Stimulated activated CD4-positive, alpha-beta T cell treated with anti-CD3 and anti-CD28 coated beads, Interleukin-15, amount 100 ng/mL, for 1 hour (primary cell): Measurements from ENCODE around the gene AKT1.
"Not testable (repeated sequence)": the region's sequence is repeated elsewhere in the genome, so short reads cannot be mapped to it uniquely, and the experiment has no call there.

Experiments
- DNase-seq, 2 donors: peaks; one replicate each; pipeline ENCODE4 v3.0.0-alpha.2; 2020; ENCODE audit warnings: low read depth in 1 of 2, low spot score in 1 of 2

Gene AKT1

DNA sequence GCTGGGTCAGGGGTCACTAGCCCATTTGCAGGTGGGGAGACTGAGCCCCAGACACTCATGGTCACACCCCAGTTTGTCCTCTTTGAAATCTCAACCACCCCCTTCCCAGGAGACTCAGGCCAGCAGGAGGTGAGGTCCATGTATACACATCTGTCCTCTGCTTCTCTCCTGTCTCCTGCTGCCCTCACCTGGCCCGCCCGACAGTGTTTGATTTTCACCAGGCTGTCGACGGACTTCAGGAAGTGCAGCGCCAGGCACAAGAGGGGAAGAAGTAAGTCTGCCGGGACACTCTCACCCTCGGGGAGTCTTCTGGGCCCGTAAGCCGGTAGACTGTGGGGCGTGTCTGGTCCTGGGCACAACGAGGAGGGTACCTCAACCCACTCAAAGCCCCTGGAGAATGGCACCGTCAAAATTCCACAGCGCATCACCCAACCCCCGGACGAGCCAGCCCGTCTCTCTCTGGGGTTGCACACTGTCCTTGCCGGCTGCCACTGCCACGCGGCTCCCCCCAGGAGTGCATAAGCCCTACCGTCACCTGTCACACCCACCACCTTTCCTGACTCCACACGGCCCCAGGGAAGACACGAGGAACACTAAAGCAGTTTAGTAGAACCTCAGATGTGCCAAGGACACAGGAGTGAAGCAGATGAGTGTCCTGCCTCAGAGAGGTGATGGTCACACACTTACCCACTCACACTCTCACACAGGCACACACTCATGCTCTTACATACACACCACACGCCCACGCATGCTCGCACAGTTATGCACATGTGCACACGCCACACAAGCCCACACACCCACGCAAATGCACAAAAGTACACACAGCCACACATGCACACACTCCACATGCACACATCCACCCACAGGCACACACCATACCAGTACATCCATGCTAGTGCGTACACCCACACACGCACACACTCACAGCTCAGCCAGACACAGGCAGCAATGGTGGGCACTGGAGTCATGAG, 55.7 kb downstream of the AKT1 start:
- no peak for DNase-seq

DNA sequence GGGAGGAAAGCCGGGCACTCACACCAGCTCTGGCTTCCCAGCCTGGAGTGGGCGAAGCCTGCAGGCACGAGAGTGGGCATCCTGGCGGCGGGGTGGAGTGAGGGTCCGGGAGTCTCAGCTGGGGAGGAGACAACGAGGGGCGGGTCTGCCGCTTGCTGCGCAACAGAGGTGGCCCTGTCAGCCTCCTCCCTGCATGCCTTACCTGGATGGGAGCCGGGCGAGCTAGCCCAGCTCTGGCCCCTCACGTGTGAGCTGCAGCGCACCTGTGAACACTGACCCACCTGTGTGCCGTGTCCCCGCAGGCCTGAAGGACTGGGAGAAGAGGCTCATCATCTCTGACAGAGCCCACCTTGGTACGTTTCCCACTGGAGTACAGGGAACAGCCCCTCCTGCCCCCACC, 56.5 kb downstream of the AKT1 start:
- DNase-seq = no peak

- DNase-seq = no peak
These were observed 57.1 kb downstream of the AKT1 start for GRCh38 chr14:104738375-104739019.

- no peak for DNase-seq
These were observed 59.5 kb downstream of the AKT1 start for GRCh38 chr14:104735830-104736642.

DNA sequence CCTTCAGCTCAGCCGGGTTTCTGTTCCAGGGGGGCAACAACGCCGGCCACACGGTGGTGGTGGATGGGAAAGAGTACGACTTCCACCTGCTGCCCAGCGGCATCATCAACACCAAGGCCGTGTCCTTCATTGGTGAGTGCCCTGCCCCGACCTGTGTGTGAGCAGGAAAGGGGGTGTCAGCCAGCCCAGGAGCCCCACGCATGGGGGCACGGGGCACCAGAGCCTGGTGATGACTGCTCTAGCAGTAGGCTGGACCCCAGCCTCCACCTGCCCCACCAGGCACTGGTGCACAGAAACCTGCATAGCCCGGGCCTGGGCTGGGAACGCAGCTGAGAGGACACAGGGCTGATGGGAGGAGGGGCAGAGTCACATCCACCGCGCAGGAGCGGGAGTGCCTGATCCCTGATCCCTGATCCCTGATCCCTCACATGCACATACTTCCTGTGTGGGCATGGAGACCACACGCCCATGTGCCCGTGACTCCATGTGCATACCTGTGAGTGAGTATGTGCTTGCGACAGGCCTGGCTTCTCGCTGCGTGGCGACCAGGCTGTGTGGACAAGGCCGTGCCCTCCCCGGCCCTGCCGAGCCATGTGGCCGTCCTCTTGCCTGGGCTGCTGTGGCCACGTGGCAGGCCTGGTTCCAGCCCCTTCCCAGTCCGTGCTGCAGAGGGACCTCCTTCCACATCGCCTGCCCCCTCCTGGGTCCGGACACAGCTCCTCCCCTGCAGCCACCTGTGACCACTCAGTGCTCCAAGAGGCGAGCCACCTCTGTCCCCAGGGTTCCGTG, 60.4 kb downstream of the AKT1 start:
- DNase-seq = no peak

DNA sequence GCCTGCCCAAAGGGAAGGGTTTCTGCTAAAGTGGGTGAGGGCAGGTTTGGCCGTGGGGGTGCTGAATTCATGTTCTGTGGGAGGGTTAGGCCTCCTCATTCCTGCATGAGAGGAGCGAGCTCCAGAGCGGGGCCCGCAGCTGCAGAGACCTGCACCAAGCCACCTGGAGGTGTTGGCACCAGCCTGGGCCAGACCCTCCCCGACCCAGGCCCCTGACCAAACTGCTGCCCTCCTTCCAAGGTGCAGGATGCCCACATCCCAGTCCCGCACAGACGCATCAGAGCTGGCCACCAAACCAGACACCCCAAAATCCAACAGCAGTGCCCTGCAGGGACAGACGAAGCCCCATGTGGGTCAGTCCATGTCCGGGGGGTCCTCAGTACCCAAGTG, 61.0 kb downstream of the AKT1 start:
- no peak for DNase-seq

GRCh38 chr14:104734051-104734587, 61.4 kb downstream of the AKT1 start:
- DNase-seq = no peak

- no peak for DNase-seq
These were observed 62.4 kb downstream of the AKT1 start for GRCh38 chr14:104732931-104733681.

GRCh38 chr14:104732355-104732804, 63.2 kb downstream of the AKT1 start:
- no peak for DNase-seq

- DNase-seq = no peak
These were observed 63.9 kb downstream of the AKT1 start for GRCh38 chr14:104731320-104732294.

GRCh38 chr14:104730487-104730886, 65.1 kb downstream of the AKT1 start:
- DNase-seq = no peak

DNA sequence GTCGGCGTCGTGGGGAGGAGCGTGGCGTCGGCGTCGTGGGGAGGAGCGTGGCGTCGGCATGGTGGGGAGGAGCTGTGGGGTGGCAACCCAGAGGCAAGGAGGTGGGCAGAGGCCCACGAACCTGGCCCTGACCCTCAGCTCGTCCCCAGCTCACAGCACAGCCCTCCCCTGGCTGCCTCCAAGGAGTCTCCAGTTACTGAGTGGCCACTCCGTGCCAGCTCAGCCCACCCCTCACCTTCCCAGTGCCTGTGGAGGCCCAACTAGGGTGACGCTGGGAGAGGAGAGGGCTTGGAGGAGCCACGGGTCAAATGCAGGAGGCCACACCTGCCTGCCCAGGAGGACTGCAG, 65.7 kb downstream of the AKT1 start:
- DNase-seq = no peak

- DNase-seq = not testable (repeated sequence)
These were observed 66.2 kb downstream of the AKT1 start for GRCh38 chr14:104729176-104729834.

DNA sequence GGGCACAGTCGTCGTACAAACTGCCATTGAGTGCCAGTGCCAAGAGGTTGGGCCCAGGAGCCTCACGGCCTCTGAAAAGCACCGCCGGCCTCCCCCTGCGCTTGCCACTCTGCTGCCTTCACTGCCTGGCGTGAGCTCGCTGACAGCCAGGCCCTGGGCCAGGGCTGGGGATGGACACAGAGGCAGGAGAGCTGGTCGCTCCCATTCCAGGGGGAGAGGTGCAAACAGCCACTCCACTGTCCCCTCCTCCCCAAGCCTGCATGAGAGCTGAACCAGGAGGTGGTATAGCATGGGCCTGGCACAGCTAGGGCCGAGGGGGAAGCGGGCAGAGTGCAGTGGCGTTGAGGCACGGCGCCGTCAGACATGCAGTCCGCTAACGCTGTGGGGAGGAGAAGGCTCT, 66.9 kb downstream of the AKT1 start:
- DNase-seq = no peak

GRCh38 chr14:104726600-104727451, 68.7 kb downstream of the AKT1 start:
- no peak for DNase-seq

DNA sequence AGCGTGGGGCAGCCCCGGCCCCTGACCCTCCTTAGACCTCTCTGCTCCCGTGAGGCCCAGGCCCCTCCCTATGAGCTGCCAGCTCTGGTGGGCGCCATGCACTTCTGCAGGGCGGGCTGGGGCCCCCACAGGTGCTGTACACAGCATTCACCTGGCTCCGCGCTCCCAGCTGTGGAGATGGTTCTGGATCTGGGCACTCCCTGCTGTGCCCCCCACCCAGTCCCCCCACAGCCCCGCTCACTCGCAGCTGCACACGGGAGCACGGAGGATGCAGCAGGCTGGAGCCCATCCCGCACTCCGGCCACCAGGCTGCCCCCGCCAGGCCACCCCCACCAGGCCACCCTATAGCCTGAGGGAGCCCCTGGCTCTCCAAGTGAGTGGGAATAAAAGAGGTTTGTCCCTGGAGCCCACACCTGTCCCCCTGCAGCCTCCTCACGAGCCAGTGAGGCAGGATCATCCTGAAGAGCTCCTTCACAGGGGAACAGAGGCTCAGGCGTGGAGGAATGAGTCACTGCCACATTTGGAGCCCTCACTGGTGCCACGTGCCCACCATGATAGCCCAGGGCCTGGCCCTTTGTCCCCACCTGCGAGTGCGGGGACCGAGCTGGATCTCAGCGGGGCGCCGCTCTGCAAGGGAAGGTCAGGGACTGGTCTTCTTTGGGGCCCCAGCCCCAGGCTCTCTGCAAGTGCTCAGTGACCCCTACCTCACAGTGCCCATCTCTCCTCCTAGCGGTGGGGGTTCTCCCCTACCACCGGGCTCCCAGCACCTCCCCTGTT, 69.6 kb downstream of the AKT1 start:
- no peak for DNase-seq
